ENCODE data around the gene RIMBP2.

RIMBP2 gene

DNA sequence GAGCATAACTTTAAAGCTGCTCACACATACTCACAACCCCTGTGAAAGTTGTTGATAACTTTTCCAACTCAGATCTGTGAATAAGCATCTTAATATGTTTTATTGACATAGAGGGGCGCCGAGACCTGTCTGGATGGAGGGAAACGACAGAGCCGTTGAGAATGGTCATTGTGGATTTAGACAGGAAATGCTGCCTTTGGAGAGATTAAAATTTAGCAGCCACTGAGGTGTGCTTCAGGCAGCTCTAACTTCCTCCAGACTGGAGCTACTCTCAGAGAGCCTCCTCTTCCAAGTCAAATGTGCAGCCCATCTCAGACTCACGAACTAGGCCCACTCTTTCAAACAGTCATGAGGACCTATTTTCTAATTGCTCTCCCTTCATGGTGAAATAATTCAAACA, 90.9 kb downstream of the RIMBP2 start:
- Histone ChIP-seq H3K9me3 (ENCODE audit: control insufficient read depth, low read length) (no peaks in the 10 kb centered on the region), H3K4me1 (ENCODE audit: control insufficient read depth, insufficient read depth, low read length, poor library complexity, severe bottlenecking) (no peaks in the 10 kb centered on the region), H3K4me3 (ENCODE audit: extremely low read depth, insufficient read depth, low read length, poor library complexity, severe bottlenecking) (no peak overlapping the region), H3K36me3 (ENCODE audit: control insufficient read depth, insufficient read depth, low read length) (no peaks in the 10 kb centered on the region), H3K27ac (ENCODE audit: low read depth, low read length, severe bottlenecking) (no peak overlapping the region)
- 69 to 79% methylated on average over 5 of the region's 5 CpGs for WGBS, 2 experiments (ENCODE audit: insufficient coverage in 2 of 2)

- H3K4me1 ChIP-seq (ENCODE audit: control insufficient read depth, insufficient read depth, low read length, poor library complexity, severe bottlenecking), result no peaks in the 10 kb centered on the region
Observed at GRCh38 chr12:130622803-130623202, 93.3 kb downstream of the RIMBP2 start.

DNA sequence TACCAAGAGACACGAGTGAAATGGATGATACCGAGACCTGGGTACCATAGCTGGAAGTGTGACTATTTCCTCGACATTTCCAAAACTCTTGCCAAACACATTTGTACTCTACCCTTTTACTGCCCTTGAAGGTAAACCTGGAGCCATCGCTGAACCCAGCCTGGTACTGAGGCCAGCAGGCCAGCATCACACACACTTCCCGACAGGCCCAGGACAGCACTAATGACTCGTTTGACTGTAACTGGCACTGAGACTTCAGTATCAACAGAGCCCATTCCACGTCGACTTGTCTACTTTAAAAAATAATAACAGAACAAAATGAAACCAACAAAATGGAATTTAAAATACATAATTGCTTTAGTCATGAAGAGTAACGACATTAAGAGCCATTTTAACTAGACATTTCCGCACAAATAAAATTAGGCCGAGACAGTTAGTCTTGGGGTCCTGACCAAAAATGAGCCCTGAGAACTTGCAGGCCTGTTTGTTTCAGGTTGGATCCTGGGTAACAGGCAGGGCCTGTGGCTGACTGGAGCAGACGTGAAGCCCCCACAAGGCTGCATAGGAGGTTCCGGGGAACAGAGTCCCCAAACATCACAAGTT, 94.3 kb downstream of the RIMBP2 start:
- H3K4me1 ChIP-seq (ENCODE audit: control insufficient read depth, insufficient read depth, low read length, poor library complexity, severe bottlenecking), result no peaks in the 10 kb centered on the region
- H3K27ac ChIP-seq (ENCODE audit: low read depth, low read length, severe bottlenecking), result no peak overlapping the region
- H3K9me3 ChIP-seq (ENCODE audit: control insufficient read depth, low read length), result no peaks in the 10 kb centered on the region
- H3K4me3 ChIP-seq (ENCODE audit: extremely low read depth, insufficient read depth, low read length, poor library complexity, severe bottlenecking), result no peak overlapping the region
- WGBS, 2 experiments (ENCODE audit: insufficient coverage in 2 of 2), result 95 to 97% methylated on average over 8 to 9 of the region's 13 CpGs
- no peaks in the 10 kb centered on the region for H3K36me3 ChIP-seq (ENCODE audit: control insufficient read depth, insufficient read depth, low read length)

More at GRCh38 chr12:130622803-130623202, 93.3 kb downstream of the RIMBP2 start:
- no peaks in the 10 kb centered on the region for H3K9me3 ChIP-seq (ENCODE audit: control insufficient read depth, low read length)
- H3K27ac ChIP-seq (ENCODE audit: low read depth, low read length, severe bottlenecking), result no peak overlapping the region
- no peaks in the 10 kb centered on the region for H3K36me3 ChIP-seq (ENCODE audit: control insufficient read depth, insufficient read depth, low read length)
- no peak overlapping the region for H3K4me3 ChIP-seq (ENCODE audit: extremely low read depth, insufficient read depth, low read length, poor library complexity, severe bottlenecking)
- WGBS, 2 experiments (ENCODE audit: insufficient coverage in 2 of 2), result 100% methylated on average over 2 of the region's 3 CpGs; no CpG with 5 or more reads in 1 of the 2 experiments

GRCh38 chr12:130620756-130621155, 95.3 kb downstream of the RIMBP2 start:
- 93 to 94% methylated on average over 4 to 5 of the region's 6 CpGs for WGBS, 2 experiments (ENCODE audit: insufficient coverage in 2 of 2)
- Histone ChIP-seq H3K36me3 (ENCODE audit: control insufficient read depth, insufficient read depth, low read length) (no peaks in the 10 kb centered on the region), H3K27ac (ENCODE audit: low read depth, low read length, severe bottlenecking) (no peak overlapping the region), H3K4me3 (ENCODE audit: extremely low read depth, insufficient read depth, low read length, poor library complexity, severe bottlenecking) (no peak overlapping the region), H3K9me3 (ENCODE audit: control insufficient read depth, low read length) (no peaks in the 10 kb centered on the region), H3K4me1 (ENCODE audit: control insufficient read depth, insufficient read depth, low read length, poor library complexity, severe bottlenecking) (no peaks in the 10 kb centered on the region)

GRCh38 chr12:130620281-130620680, 95.8 kb downstream of the RIMBP2 start:
- H3K9me3 ChIP-seq (ENCODE audit: control insufficient read depth, low read length), result no peaks in the 10 kb centered on the region
- H3K4me3 ChIP-seq (ENCODE audit: extremely low read depth, insufficient read depth, low read length, poor library complexity, severe bottlenecking), result no peak overlapping the region
- WGBS, 2 experiments (ENCODE audit: insufficient coverage in 2 of 2), result 93 to 95% methylated on average over 14 of the region's 14 CpGs
- no peaks in the 10 kb centered on the region for H3K36me3 ChIP-seq (ENCODE audit: control insufficient read depth, insufficient read depth, low read length)
- H3K27ac ChIP-seq (ENCODE audit: low read depth, low read length, severe bottlenecking), result no peak overlapping the region
- H3K4me1 ChIP-seq (ENCODE audit: control insufficient read depth, insufficient read depth, low read length, poor library complexity, severe bottlenecking), result no peaks in the 10 kb centered on the region

DNA sequence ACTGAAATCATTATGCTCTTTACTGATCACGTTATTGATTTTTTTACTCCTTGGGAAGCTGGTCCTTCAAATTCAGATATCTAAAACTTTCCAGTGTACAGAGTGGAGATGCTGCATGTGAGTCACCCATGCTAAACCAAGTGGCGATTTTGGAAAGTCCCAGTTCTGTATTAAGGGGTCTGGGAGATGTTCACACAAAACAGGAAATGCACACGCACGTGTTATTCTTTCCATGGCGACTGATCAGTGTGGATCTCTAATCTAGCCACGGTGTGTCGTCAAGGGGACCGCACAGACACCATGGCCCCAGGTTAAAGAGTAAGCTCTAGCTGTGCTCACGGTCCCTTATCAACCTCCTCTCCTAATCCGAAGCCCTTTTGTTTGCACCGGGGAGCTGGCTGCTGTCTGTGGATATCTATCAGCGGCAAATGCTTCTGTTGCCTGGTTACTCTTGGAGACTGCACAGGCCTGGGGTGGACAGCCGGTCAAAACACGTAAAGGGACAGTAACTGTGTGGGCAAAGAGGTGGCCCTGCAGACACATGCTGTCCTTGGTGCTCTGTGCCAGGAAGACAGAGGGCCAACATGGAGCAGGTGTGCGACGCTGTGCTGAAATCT, 96.6 kb downstream of the RIMBP2 start:
- H3K9me3 ChIP-seq (ENCODE audit: control insufficient read depth, low read length), result no peaks in the 10 kb centered on the region
- no peaks in the 10 kb centered on the region for H3K36me3 ChIP-seq (ENCODE audit: control insufficient read depth, insufficient read depth, low read length)
- H3K27ac ChIP-seq (ENCODE audit: low read depth, low read length, severe bottlenecking), result no peak overlapping the region
- H3K4me3 ChIP-seq (ENCODE audit: extremely low read depth, insufficient read depth, low read length, poor library complexity, severe bottlenecking), result no peak overlapping the region
- no peaks in the 10 kb centered on the region for H3K4me1 ChIP-seq (ENCODE audit: control insufficient read depth, insufficient read depth, low read length, poor library complexity, severe bottlenecking)
- WGBS, 2 experiments (ENCODE audit: insufficient coverage in 2 of 2), result 93 to 94% methylated on average over 14 to 16 of the region's 16 CpGs

DNA sequence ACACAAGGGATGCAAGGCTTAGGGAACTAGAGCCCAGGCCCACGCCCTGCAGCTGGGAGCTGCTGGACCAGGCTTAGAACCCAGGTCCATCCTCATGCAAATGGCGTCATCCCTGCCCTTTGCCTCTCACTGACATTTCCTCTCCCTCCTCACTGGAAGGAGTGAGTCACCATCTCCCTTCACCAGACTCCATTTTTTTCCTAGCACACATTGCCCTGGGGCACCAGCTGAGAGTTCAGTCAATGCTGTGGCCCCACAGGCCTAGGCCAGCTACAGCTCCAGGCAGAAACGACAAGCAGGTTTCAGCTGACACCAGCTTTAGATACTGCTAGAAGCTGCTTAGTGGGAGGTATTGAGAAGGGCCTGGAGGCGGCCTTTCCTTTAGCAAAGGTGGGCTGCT, 98.9 kb downstream of the RIMBP2 start:
- no peaks in the 10 kb centered on the region for H3K9me3 ChIP-seq (ENCODE audit: control insufficient read depth, low read length)
- H3K36me3 ChIP-seq (ENCODE audit: control insufficient read depth, insufficient read depth, low read length), result no peaks in the 10 kb centered on the region
- H3K4me1 ChIP-seq (ENCODE audit: control insufficient read depth, insufficient read depth, low read length, poor library complexity, severe bottlenecking), result no peaks in the 10 kb centered on the region
- no peak overlapping the region for H3K4me3 ChIP-seq (ENCODE audit: extremely low read depth, insufficient read depth, low read length, poor library complexity, severe bottlenecking)
- H3K27ac ChIP-seq (ENCODE audit: low read depth, low read length, severe bottlenecking), result peak overlapping the region; percentile 17
- 66 to 72% methylated on average over 4 of the region's 4 CpGs for WGBS, 2 experiments (ENCODE audit: insufficient coverage in 2 of 2)

- Histone ChIP-seq H3K4me1 (ENCODE audit: control insufficient read depth, insufficient read depth, low read length, poor library complexity, severe bottlenecking) (no peaks in the 10 kb centered on the region), H3K27ac (ENCODE audit: low read depth, low read length, severe bottlenecking) (no peak overlapping the region), H3K36me3 (ENCODE audit: control insufficient read depth, insufficient read depth, low read length) (no peaks in the 10 kb centered on the region), H3K4me3 (ENCODE audit: extremely low read depth, insufficient read depth, low read length, poor library complexity, severe bottlenecking) (no peak overlapping the region), H3K9me3 (ENCODE audit: control insufficient read depth, low read length) (no peaks in the 10 kb centered on the region)
- 89 to 92% methylated on average over 11 to 16 of the region's 16 CpGs for WGBS, 2 experiments (ENCODE audit: insufficient coverage in 2 of 2)
Observed at GRCh38 chr12:130615861-130616345, 100.2 kb downstream of the RIMBP2 start.

- Histone ChIP-seq H3K27ac (ENCODE audit: low read depth, low read length, severe bottlenecking) (no peak overlapping the region), H3K9me3 (ENCODE audit: control insufficient read depth, low read length) (no peaks in the 10 kb centered on the region), H3K4me3 (ENCODE audit: extremely low read depth, insufficient read depth, low read length, poor library complexity, severe bottlenecking) (no peak overlapping the region), H3K4me1 (ENCODE audit: control insufficient read depth, insufficient read depth, low read length, poor library complexity, severe bottlenecking) (no peaks in the 10 kb centered on the region), H3K36me3 (ENCODE audit: control insufficient read depth, insufficient read depth, low read length) (no peaks in the 10 kb centered on the region)
- 100% methylated on average over 1 to 2 of the region's 5 CpGs for WGBS, 2 experiments (ENCODE audit: insufficient coverage in 2 of 2)
Observed at GRCh38 chr12:130614530-130614905, 101.6 kb downstream of the RIMBP2 start.

GRCh38 chr12:130613831-130614529, 102.1 kb downstream of the RIMBP2 start:
- Histone ChIP-seq H3K4me1 (ENCODE audit: control insufficient read depth, insufficient read depth, low read length, poor library complexity, severe bottlenecking) (no peaks in the 10 kb centered on the region), H3K36me3 (ENCODE audit: control insufficient read depth, insufficient read depth, low read length) (no peaks in the 10 kb centered on the region), H3K9me3 (ENCODE audit: control insufficient read depth, low read length) (no peaks in the 10 kb centered on the region), H3K4me3 (ENCODE audit: extremely low read depth, insufficient read depth, low read length, poor library complexity, severe bottlenecking) (no peak overlapping the region), H3K27ac (ENCODE audit: low read depth, low read length, severe bottlenecking) (no peak overlapping the region)
- 93% methylated on average over 8 to 10 of the region's 14 CpGs for WGBS, 2 experiments (ENCODE audit: insufficient coverage in 2 of 2)

DNA sequence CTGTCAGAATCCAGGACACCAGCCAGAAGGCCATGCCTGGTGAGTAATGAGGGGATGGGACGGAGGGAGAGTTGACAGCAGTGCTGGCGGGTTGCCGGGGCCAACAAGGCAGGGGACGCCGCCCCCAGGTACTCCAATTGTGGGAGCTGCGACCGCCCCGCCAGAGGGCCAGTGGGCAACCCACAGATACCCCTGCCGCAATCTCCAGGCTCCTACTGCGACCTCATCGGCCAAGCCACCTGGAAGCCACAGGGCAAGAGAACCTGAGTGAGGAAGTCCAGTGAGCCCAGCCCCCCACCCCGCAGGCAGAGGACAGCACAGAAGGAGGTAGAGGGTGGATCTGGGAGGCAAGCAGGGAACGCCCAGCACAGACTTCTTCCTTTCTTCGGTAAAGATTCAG, 103.0 kb downstream of the RIMBP2 start:
- Histone ChIP-seq H3K27ac (ENCODE audit: low read depth, low read length, severe bottlenecking) (no peak overlapping the region), H3K4me3 (ENCODE audit: extremely low read depth, insufficient read depth, low read length, poor library complexity, severe bottlenecking) (no peak overlapping the region), H3K9me3 (ENCODE audit: control insufficient read depth, low read length) (no peaks in the 10 kb centered on the region), H3K36me3 (ENCODE audit: control insufficient read depth, insufficient read depth, low read length) (no peaks in the 10 kb centered on the region), H3K4me1 (ENCODE audit: control insufficient read depth, insufficient read depth, low read length, poor library complexity, severe bottlenecking) (no peaks in the 10 kb centered on the region)
- 88 to 91% methylated on average over 8 to 14 of the region's 14 CpGs for WGBS, 2 experiments (ENCODE audit: insufficient coverage in 2 of 2)
